HCT116 (cell line): Measurements from ENCODE around the gene PF4V1. TPM values are rescaled to one million over a fixed set of nuclear protein-coding genes. Genes with fewer than 3 reads are reported as not detected.

Experiments used
- ATAC-seq: fragments of 200-7000 bp; cut with Tn5 transposase; 2 replicates; pipeline ENCODE4 v1.9.1; 2020; ENCODE audit warnings: mild to moderate bottlenecking, moderate library complexity
- BruUV-seq: library from RNA; stranded (reverse); fragments of 400-500 nt; replicated peaks from 2 replicates; lab custom pipeline; 2021; lab: Mats Ljungman, UMichigan
- CTCF ChIA-PET: fragments of 300-600 bp; sonication (Branson Sonifier 250); formaldehyde crosslinking; loops from one replicate; lab custom pipeline; 2021; ENCODE audit warnings: antibody characterized with exemption; lab: Charles Lee
- POLR2A ChIA-PET: fragments of 300-600, 350-600 bp; sonication (Branson Sonifier 250); formaldehyde crosslinking; loops from one replicate; lab custom pipeline; 2021; ENCODE audit warnings: antibody characterized with exemption; lab: Charles Lee
- RAD21 ChIA-PET, 2 experiments: fragments of 300-600 bp; sonication (Branson Sonifier 250); formaldehyde crosslinking; loops; one replicate each; lab custom pipeline; 2023; ENCODE audit warnings: low total read pairs in 2 of 2; ENCODE audit not compliant: uncharacterized antibody in 2 of 2, unreplicated experiment in 2 of 2, low non-redundant PET in 1 of 2; lab: Charles Lee
- DNase-seq: peaks from one replicate; pipeline ENCODE4 v3.0.0-alpha.2; 2010; ENCODE audit warnings: low read depth, low spot score
- H2AFZ ChIP-seq: fragments of 200-600 bp; shearing (Covaris generic), sonication (generic); 2 replicates; pipeline ENCODE4 v1.6.1; 2017; ENCODE audit warnings: low read depth, mixed run types, mixed read lengths, antibody characterized with exemption, low read length; ENCODE audit not compliant: poor library complexity, severe bottlenecking
- H3K27ac ChIP-seq: 2 replicates; pipeline ENCODE4 v1.5.1; 2012; ENCODE audit warnings: low read depth, low read length
- H3K27me3 ChIP-seq: fragments of 200-600 bp; sonication (generic); 2 replicates; pipeline ENCODE4 v1.6.1; 2016; ENCODE audit warnings: mixed run types, low read length, mixed read lengths; ENCODE audit not compliant: insufficient read depth
- H3K36me3 ChIP-seq, 2 experiments: fragments of 200-500 bp in 1 of 2; fragments of 200-600 bp in 1 of 2; sonication (Bioruptor generic) in 1 of 2; sonication (generic) in 1 of 2; 2 replicates each; pipeline versions ENCODE4 v1.5.1 to v1.6.1; 2014 to 2016; ENCODE audit warnings: low read length in 2 of 2, inconsistent platforms in 1 of 2, mixed read lengths in 1 of 2, mixed run types in 1 of 2; ENCODE audit not compliant: insufficient read depth in 2 of 2, control insufficient read depth in 1 of 2
- H3K4me1 ChIP-seq, 2 experiments: fragments of 200-600 bp in 1 of 2; sonication (generic) in 1 of 2; 2 replicates each; pipeline versions ENCODE4 v1.5.1 to v1.6.1; 2012 to 2017; ENCODE audit warnings: low read length in 2 of 2, inconsistent platforms in 1 of 2, mild to moderate bottlenecking in 1 of 2, mixed read lengths in 1 of 2, mixed run types in 1 of 2, moderate library complexity in 1 of 2; ENCODE audit not compliant: insufficient read depth in 2 of 2, control insufficient read depth in 1 of 2
- H3K4me2 ChIP-seq: fragments of 200-600 bp; sonication (generic); 2 replicates; pipeline ENCODE4 v1.6.1; 2017; ENCODE audit warnings: mixed run types, low read length, mixed read lengths
- H3K4me3 ChIP-seq, 2 experiments: fragments of 200-600 bp in 1 of 2; sonication (generic) in 1 of 2; replicated peaks in 1 of 2; 2 replicates each; pipeline ENCODE4 v1.5.1; 2011 to 2016; ENCODE audit warnings: low read length in 2 of 2, control low read depth in 1 of 2, low read depth in 1 of 2, mild to moderate bottlenecking in 1 of 2, mixed read lengths in 1 of 2, mixed run types in 1 of 2
- H3K79me2 ChIP-seq: fragments of 200-600 bp; sonication (generic); 2 replicates; pipeline ENCODE4 v1.6.1; 2017; ENCODE audit warnings: mild to moderate bottlenecking, mixed run types, low read length, moderate library complexity, mixed read lengths; ENCODE audit not compliant: insufficient read depth
- H3K9ac ChIP-seq: fragments of 200-600 bp; sonication (generic); 2 replicates; pipeline ENCODE4 v1.6.1; 2016; ENCODE audit warnings: low read length, mixed read lengths
- H3K9me2 ChIP-seq: fragments of 200-600 bp; sonication (generic), shearing (Covaris generic); 2 replicates; pipeline ENCODE4 v1.6.1; 2017; ENCODE audit warnings: mixed run types, mild to moderate bottlenecking, moderate library complexity; ENCODE audit not compliant: insufficient read depth
- H3K9me3 ChIP-seq, 2 experiments: fragments of 200-500 bp in 1 of 2; fragments of 200-600 bp in 1 of 2; sonication (Bioruptor generic) in 1 of 2; sonication (generic) in 1 of 2; 2 replicates each; pipeline ENCODE4 v1.6.1; 2014 to 2017; ENCODE audit warnings: low read length in 2 of 2, mixed read lengths in 2 of 2, inconsistent platforms in 1 of 2, low read depth in 1 of 2, mild to moderate bottlenecking in 1 of 2, mixed run types in 1 of 2, moderate library complexity in 1 of 2; ENCODE audit not compliant: control insufficient read depth in 1 of 2, insufficient read depth in 1 of 2
- H4K20me1 ChIP-seq: fragments of 200-600 bp; sonication (generic), shearing (Covaris generic); 2 replicates; pipeline ENCODE4 v1.6.1; 2017; ENCODE audit warnings: mixed run types, mild to moderate bottlenecking, moderate library complexity; ENCODE audit not compliant: insufficient read depth
- CBX3 ChIP-seq: IDR thresholded peaks from 2 replicates; pipeline ENCODE4 v1.6.1; 2012; ENCODE audit warnings: low read depth
- CEBPB ChIP-seq: IDR thresholded peaks from 2 replicates; pipeline ENCODE4 v1.6.1; 2012; ENCODE audit warnings: low read depth
- ELF1 ChIP-seq: IDR thresholded peaks from 2 replicates; pipeline ENCODE4 v1.6.1; 2012; ENCODE audit warnings: low read depth, borderline replicate concordance
- EZH2phosphoT487 ChIP-seq: fragments of 200-600 bp; IDR thresholded peaks from 2 replicates; pipeline ENCODE4 v1.6.1; 2018; ENCODE audit warnings: antibody characterized with exemption, borderline replicate concordance
- FOSL1 ChIP-seq: IDR thresholded peaks from 2 replicates; pipeline ENCODE4 v1.6.1; 2012; ENCODE audit warnings: low read depth
- JUND ChIP-seq: IDR thresholded peaks from 2 replicates; pipeline ENCODE4 v1.6.1; 2012
- POLR2A ChIP-seq: IDR thresholded peaks from 2 replicates; pipeline ENCODE4 v1.7.0; 2011; ENCODE audit warnings: borderline replicate concordance; ENCODE audit not compliant: insufficient read depth, insufficient read length; ENCODE audit errors: extremely low read depth
- POLR2AphosphoS5 ChIP-seq: IDR thresholded peaks from 2 replicates; pipeline ENCODE4 v1.6.1; 2011; ENCODE audit warnings: mild to moderate bottlenecking, low read depth, low read length, moderate library complexity
- REST ChIP-seq: IDR thresholded peaks from 2 replicates; pipeline ENCODE4 v1.6.1; 2012; ENCODE audit warnings: low read depth
- SRF ChIP-seq: IDR thresholded peaks from 2 replicates; pipeline ENCODE4 v1.6.1; 2012; ENCODE audit warnings: low read depth
- TCF7L2 ChIP-seq: IDR thresholded peaks from 2 replicates; pipeline ENCODE4 v1.7.0; 2011; ENCODE audit warnings: borderline replicate concordance, inconsistent platforms; ENCODE audit not compliant: insufficient read depth, insufficient read length; ENCODE audit errors: extremely low read depth
- YY1 ChIP-seq: IDR thresholded peaks from 2 replicates; pipeline ENCODE4 v1.6.1; 2011; ENCODE audit warnings: low read length, low read depth, moderate library complexity, mild to moderate bottlenecking; ENCODE audit not compliant: insufficient replicate concordance; ENCODE audit errors: extremely low read depth
- ZNF274 ChIP-seq: fragments of 200-500 bp; sonication (Bioruptor generic); IDR thresholded peaks from 2 replicates; pipeline ENCODE4 v1.6.1; 2014; ENCODE audit warnings: mild to moderate bottlenecking, low read depth, low read length, inconsistent platforms
- intact Hi-C: fragments of 100-400 bp; cut with micrococcal nuclease; formaldehyde crosslinking; loops from 2 replicates; pipeline ENCODE4 v1.10.0; 2022
- total RNA-seq: library from RNA; stranded (reverse); gene quantifications from one replicate; pipeline ENCODE4 v1.2.1, GENCODE V29; 2021; ENCODE audit not compliant: unreplicated experiment
- TF ChIP-seq, protein P1 (sequence below), 3 experiments: fragments of 200-600 bp in 1 of 3; sonication (generic) in 1 of 3; IDR thresholded peaks in 2 of 3; conservative IDR thresholded peaks in 1 of 3; 2 replicates each; pipeline ENCODE4 v1.5.1; 2012 to 2017; ENCODE audit warnings: low read depth in 2 of 3, low read length in 2 of 3, antibody characterized with exemption in 1 of 3, borderline replicate concordance in 1 of 3, control low read depth in 1 of 3, mild to moderate bottlenecking in 1 of 3, mixed read lengths in 1 of 3, mixed run types in 1 of 3, moderate library complexity in 1 of 3; ENCODE audit not compliant: insufficient read depth in 1 of 3
- TF ChIP-seq, protein P2 (sequence below): IDR thresholded peaks from 2 replicates; pipeline ENCODE4 v1.6.1; 2012

The PF4V1 gene
- total RNA-seq, 1 experiment from 2014 or later = not detected

DNA sequence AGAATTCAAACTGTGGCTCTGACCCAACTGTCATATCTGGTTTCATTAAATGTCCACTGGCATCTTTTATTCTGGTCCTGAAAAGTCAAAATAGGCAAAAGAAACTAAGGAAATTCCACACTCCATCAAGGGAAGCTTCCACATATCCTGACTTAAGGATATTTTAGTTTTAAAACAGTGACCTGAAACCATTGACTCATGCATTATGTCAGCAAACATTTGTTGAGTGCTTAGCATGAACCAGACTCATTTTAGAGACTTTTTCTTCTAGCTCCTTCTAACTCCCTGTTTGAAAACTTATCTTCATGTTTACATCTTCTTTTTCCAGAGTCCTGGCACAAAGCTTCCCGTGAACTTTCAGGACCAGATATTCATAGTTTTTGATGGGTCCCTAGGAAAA lies 9.2 kb downstream of the PF4V1 start:
- DNase-seq (no peak), ATAC-seq (no peak)
- no peak overlapping the region for H3K4me2 ChIP-seq
- H3K9me2 ChIP-seq = no peaks in the 10 kb centered on the region
- no peak overlapping the region for H3K4me3 ChIP-seq
- no peak overlapping the region for H3K27ac ChIP-seq
- no peaks in the 10 kb centered on the region for H3K27me3 ChIP-seq
- H3K9me3 ChIP-seq = no peaks in the 10 kb centered on the region
- no peaks in the 10 kb centered on the region for H3K4me1 ChIP-seq
- BruUV-seq = no TSS peak
- ChIA-PET CTCF (interaction anchor here (0.8 kb wide), 1 partner anchor 133 kb away, joined by 3 read pairs; no protein-coding TSS in a partner anchor), RAD21 (no interaction called here), POLR2A (no interaction called here)
- intact Hi-C loops = loop anchor here (10.0 kb wide), 1 partner anchor 518 kb away; no protein-coding TSS in a partner anchor
- H3K36me3 ChIP-seq = no peaks in the 10 kb centered on the region
- no peaks in the 10 kb centered on the region for H4K20me1 ChIP-seq
- H3K9ac ChIP-seq = no peak overlapping the region
- H3K79me2 ChIP-seq = no peaks in the 10 kb centered on the region
- H2AFZ ChIP-seq = no peak overlapping the region
- TF ChIP-seq EZH2phosphoT487 (no peak), REST (no peak), CBX3 (no peak), FOSL1 (no peak), ZNF274 (no peak), YY1 (no peak), ELF1 (no peak), JUND (no peak), POLR2A (no peak), TCF7L2 (no peak), POLR2AphosphoS5 (no peak), SRF (no peak), CEBPB (no peak)
- TF ChIP-seq, protein P1, sequence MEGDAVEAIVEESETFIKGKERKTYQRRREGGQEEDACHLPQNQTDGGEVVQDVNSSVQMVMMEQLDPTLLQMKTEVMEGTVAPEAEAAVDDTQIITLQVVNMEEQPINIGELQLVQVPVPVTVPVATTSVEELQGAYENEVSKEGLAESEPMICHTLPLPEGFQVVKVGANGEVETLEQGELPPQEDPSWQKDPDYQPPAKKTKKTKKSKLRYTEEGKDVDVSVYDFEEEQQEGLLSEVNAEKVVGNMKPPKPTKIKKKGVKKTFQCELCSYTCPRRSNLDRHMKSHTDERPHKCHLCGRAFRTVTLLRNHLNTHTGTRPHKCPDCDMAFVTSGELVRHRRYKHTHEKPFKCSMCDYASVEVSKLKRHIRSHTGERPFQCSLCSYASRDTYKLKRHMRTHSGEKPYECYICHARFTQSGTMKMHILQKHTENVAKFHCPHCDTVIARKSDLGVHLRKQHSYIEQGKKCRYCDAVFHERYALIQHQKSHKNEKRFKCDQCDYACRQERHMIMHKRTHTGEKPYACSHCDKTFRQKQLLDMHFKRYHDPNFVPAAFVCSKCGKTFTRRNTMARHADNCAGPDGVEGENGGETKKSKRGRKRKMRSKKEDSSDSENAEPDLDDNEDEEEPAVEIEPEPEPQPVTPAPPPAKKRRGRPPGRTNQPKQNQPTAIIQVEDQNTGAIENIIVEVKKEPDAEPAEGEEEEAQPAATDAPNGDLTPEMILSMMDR (IDR thresholded peaks at IDR 0.05 in 2 of 3, conservative IDR thresholded peaks at IDR 0.05 in 1 of 3; ENCODE audit: borderline replicate concordance in 1 of 3, insufficient read depth in 1 of 3, low read depth in 2 of 3, low read length in 2 of 3) = no peak
- TF ChIP-seq, protein P2, sequence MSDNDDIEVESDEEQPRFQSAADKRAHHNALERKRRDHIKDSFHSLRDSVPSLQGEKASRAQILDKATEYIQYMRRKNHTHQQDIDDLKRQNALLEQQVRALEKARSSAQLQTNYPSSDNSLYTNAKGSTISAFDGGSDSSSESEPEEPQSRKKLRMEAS = no peak
